B cell (primary cell): Measurements from ENCODE around the gene ETAA1.

Experiments
- EZH2 ChIP-seq: IDR thresholded peaks from 2 replicates; pipeline ENCODE4 v1.6.1; 2012; ENCODE audit warnings: borderline replicate concordance, low read depth, mild to moderate bottlenecking, moderate library complexity, low read length; ENCODE audit not compliant: insufficient read depth, poor library complexity, severe bottlenecking
- TF ChIP-seq, protein P1 (sequence below): fragments of 200-600 bp; IDR thresholded peaks from one replicate; pipeline ENCODE4 v1.8.0; 2022; ENCODE audit warnings: antibody characterized with exemption, mild to moderate bottlenecking

DNA sequence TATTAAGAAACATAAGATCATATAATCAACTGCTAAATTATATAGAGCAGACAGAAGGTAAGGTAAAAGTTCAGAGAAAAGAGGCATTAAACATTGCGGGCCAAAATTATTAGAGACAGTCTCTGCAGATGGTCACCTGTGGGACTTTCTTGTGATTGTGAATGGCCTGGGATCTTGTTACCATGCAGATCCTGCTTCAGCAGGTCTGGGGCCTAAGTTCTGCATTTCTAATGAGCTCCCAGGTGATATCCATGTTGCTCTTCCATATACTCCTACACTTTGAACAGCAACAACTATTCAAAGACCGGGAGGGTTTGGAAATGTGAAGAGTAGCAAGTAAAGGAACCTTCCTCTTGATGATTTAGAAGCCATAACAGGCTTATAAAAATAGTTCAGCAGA, 8.5 kb upstream of the ETAA1 start:
- TF ChIP-seq, protein P1, sequence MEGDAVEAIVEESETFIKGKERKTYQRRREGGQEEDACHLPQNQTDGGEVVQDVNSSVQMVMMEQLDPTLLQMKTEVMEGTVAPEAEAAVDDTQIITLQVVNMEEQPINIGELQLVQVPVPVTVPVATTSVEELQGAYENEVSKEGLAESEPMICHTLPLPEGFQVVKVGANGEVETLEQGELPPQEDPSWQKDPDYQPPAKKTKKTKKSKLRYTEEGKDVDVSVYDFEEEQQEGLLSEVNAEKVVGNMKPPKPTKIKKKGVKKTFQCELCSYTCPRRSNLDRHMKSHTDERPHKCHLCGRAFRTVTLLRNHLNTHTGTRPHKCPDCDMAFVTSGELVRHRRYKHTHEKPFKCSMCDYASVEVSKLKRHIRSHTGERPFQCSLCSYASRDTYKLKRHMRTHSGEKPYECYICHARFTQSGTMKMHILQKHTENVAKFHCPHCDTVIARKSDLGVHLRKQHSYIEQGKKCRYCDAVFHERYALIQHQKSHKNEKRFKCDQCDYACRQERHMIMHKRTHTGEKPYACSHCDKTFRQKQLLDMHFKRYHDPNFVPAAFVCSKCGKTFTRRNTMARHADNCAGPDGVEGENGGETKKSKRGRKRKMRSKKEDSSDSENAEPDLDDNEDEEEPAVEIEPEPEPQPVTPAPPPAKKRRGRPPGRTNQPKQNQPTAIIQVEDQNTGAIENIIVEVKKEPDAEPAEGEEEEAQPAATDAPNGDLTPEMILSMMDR = no peak
- no peak for TF ChIP-seq EZH2
